ENCODE data around the gene TACC2. TPM values are rescaled to one million over a fixed set of nuclear protein-coding genes. Genes with fewer than 3 reads are reported as not detected.

Gene TACC2
- total RNA-seq, 4 donors from 2014 or later: 11.5 to 73.0 (median 14.5) TPM

DNA sequence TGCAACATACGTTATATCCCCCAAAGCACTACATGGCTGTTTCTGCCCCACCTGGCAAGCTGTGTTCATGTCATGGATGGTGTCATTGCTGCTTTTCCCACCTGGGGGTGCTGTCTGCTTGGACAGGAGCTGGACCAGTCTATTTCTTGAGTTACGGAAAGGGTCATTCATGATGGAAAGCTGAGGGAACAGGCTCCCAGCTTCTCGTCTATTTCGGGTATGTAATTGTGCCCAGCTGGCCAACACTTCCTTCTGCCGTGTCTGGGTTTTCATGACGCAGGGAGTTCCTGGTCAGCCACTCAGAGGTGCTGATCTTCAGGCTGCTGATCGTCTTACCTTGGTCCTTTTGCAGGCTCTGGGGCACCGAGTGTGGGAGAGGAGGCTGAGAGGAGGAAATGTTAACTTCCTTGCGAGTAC, 290.8 kb downstream of the TACC2 start:
- no peaks in the 10 kb centered on the region for H3K36me3 ChIP-seq
- H3K4me1 ChIP-seq: no peaks in the 10 kb centered on the region
- no peaks in the 10 kb centered on the region for H3K27me3 ChIP-seq
- TF ChIP-seq, protein P1, sequence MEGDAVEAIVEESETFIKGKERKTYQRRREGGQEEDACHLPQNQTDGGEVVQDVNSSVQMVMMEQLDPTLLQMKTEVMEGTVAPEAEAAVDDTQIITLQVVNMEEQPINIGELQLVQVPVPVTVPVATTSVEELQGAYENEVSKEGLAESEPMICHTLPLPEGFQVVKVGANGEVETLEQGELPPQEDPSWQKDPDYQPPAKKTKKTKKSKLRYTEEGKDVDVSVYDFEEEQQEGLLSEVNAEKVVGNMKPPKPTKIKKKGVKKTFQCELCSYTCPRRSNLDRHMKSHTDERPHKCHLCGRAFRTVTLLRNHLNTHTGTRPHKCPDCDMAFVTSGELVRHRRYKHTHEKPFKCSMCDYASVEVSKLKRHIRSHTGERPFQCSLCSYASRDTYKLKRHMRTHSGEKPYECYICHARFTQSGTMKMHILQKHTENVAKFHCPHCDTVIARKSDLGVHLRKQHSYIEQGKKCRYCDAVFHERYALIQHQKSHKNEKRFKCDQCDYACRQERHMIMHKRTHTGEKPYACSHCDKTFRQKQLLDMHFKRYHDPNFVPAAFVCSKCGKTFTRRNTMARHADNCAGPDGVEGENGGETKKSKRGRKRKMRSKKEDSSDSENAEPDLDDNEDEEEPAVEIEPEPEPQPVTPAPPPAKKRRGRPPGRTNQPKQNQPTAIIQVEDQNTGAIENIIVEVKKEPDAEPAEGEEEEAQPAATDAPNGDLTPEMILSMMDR (IDR thresholded peaks at IDR 0.05): peak in 3 of 4 experiments; percentile 20 to 51 (median 31)
- TF ChIP-seq POLR2A (IDR thresholded peaks at IDR 0.05): no peak
- no peak overlapping the region for H3K27ac ChIP-seq
- DNase-seq: no peak
- intact Hi-C loops (cut with DNase I; ENCODE audit: low total_unique reads): no loop called here
- H3K9me3 ChIP-seq: no peaks in the 10 kb centered on the region
- H3K4me3 ChIP-seq: no peak overlapping the region

DNA sequence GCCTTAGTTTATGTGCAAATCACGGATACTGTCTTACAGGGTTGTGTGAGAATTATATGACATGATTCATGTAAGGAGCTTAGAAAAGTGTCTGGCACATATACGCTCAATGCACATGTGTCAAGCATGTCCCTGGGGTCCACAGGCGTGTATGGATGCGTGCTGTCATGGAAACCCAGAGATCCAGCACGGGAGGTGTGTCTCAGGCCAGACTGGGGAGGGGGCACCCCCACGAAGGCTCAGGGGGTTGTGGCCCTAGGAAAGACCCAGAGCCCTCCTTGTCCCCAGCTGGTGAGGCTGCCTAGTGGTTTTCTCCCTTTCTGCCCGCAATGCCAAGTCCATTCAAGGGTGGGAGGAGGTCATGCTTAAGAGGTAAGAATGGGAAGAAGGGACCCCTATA, 291.2 kb downstream of the TACC2 start:
- intact Hi-C loops (cut with DNase I; ENCODE audit: low total_unique reads): no loop called here
- TF ChIP-seq, protein P1 (IDR thresholded peaks at IDR 0.05): no peak
- no peak for TF ChIP-seq POLR2A (IDR thresholded peaks at IDR 0.05)
- Histone ChIP-seq H3K9me3 (no peaks in the 10 kb centered on the region), H3K4me3 (no peak overlapping the region), H3K27me3 (no peaks in the 10 kb centered on the region), H3K4me1 (no peaks in the 10 kb centered on the region), H3K36me3 (no peaks in the 10 kb centered on the region), H3K27ac (no peak overlapping the region)
- no peak for DNase-seq

DNA sequence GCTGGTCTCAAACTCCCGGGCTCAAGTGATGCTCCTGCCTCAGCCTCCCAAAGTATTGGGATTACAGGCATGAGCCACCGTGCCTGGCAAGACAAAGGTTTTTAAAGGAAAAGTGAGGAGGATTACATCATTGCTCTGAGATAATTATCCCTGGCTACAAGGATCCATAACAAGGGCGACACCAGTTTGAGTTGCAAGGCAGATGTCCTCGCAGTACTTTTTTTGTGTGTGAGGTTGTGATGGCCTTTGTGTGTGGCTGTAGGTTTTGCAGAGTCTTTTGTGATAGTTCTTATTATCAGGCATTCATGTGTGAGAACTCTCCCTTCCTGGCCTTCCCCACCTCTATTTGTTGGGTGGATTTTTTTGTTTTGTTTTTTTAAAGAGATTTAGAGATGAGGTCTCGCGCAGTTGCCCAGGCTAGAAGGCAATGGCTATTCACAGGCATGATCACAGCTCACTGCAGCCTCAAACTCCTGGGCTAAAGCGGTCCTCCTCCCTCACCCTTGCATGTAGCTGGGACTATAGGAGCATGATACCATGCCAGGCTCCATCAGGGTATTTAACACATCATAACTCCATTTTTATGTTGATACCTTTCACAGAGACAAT, 292.2 kb downstream of the TACC2 start:
- Histone ChIP-seq H3K27ac (no peak overlapping the region), H3K4me1 (no peaks in the 10 kb centered on the region), H3K27me3 (no peaks in the 10 kb centered on the region), H3K9me3 (no peaks in the 10 kb centered on the region), H3K4me3 (no peak overlapping the region), H3K36me3 (no peaks in the 10 kb centered on the region)
- DNase-seq: no peak
- TF ChIP-seq, protein P1 (IDR thresholded peaks at IDR 0.05): no peak
- no peak for TF ChIP-seq POLR2A (IDR thresholded peaks at IDR 0.05)
- intact Hi-C loops (cut with DNase I; ENCODE audit: low total_unique reads): no loop called here

DNA sequence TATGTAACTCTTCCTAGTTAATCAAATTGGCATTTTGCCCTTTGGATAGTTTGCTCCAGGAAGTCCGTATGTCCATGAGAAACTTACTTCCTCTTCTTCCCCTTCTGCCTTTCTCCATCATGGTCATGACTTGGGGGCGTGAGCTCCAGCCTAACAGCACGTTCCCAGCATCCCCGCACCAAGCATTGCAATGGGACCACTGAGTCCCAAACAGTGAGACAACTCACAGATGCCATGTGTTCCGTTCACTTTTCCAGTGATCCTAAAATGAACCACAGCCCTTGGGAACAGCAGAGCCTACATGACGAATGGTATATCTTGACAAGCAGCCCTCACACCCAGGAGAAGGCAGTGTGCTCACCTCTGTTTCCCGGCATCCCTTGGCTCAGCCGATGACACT, 292.8 kb downstream of the TACC2 start:
- Histone ChIP-seq H3K27ac (no peak overlapping the region), H3K9me3 (no peaks in the 10 kb centered on the region), H3K36me3 (no peaks in the 10 kb centered on the region), H3K4me1 (no peaks in the 10 kb centered on the region), H3K27me3 (no peaks in the 10 kb centered on the region), H3K4me3 (no peak overlapping the region)
- no peak for TF ChIP-seq POLR2A (IDR thresholded peaks at IDR 0.05)
- TF ChIP-seq, protein P1 (IDR thresholded peaks at IDR 0.05): no peak
- intact Hi-C loops (cut with DNase I; ENCODE audit: low total_unique reads): no loop called here
- DNase-seq: no peak

DNA sequence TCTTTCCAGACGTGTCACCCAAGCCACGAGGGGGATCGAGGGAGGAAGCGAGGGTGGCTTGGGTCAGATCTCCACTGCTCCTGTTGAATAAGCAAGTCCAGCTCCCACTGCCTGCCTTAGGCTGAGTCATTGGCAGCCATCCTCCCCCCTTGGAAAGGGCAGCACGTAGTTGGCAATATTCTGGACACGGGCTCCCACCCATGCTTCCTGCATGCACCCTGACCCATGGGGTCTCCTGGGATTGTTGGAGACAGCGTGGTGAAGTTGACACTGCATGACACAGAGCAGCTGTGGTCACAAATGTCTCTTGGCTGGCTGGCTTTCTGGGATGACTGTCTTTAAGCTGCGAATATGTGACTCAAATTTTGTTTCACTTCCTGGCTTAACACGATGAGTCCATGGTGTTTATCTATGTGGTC, 293.3 kb downstream of the TACC2 start:
- Histone ChIP-seq H3K4me1 (no peaks in the 10 kb centered on the region), H3K27ac (no peak overlapping the region), H3K9me3 (no peaks in the 10 kb centered on the region), H3K36me3 (no peaks in the 10 kb centered on the region), H3K27me3 (no peaks in the 10 kb centered on the region), H3K4me3 (no peak overlapping the region)
- TF ChIP-seq POLR2A (IDR thresholded peaks at IDR 0.05): no peak
- TF ChIP-seq, protein P1 (IDR thresholded peaks at IDR 0.05): no peak
- no peak for DNase-seq
- intact Hi-C loops (cut with DNase I; ENCODE audit: low total_unique reads): no loop called here
